ENCODE results near the gene SLC25A47.
"Not testable (repeated sequence)": the region's sequence is repeated elsewhere in the genome, so short reads cannot be mapped to it uniquely, and the experiment has no call there.

The SLC25A47 gene

GRCh38 chr14:100323121-100323941 is at the start of gene SLC25A47:
TSS of gene SLC25A47 (plus strand) at chr14:100323339. CDS start at chr14:100323415, 76 bp downstream.
- H3K4me3 Mint-ChIP-seq: no peak within 1 kb of the TSS
- no peaks in the 10 kb centered on the region for H3K36me3 Mint-ChIP-seq (ENCODE audit: low read depth)
- no peak for DNase-seq
- no peaks in the 10 kb centered on the region for H3K27me3 Mint-ChIP-seq
- H3K9me3 Mint-ChIP-seq: no peaks in the 10 kb centered on the region
- no peak within 1 kb of the TSS for H3K27ac Mint-ChIP-seq
- no peaks in the 10 kb centered on the region for H3K4me1 Mint-ChIP-seq (ENCODE audit: low read depth)

GRCh38 chr14:100274250-100274649 is 48.9 kb upstream of the SLC25A47 start:
- no peak overlapping the region for H3K4me3 Mint-ChIP-seq

GRCh38 chr14:100275214-100275613 is 47.9 kb upstream of the SLC25A47 start:
- no peak overlapping the region for H3K4me3 Mint-ChIP-seq
- peaks cover 60% of the 10 kb centered on the region for H3K4me1 Mint-ChIP-seq (ENCODE audit: low read depth)
- H3K36me3 Mint-ChIP-seq (ENCODE audit: low read depth): peaks cover 81% of the 10 kb centered on the region
- H3K27ac Mint-ChIP-seq: peak overlapping the region; percentile 73
- H3K9me3 Mint-ChIP-seq: no peaks in the 10 kb centered on the region
- no peak for DNase-seq
- no peaks in the 10 kb centered on the region for H3K27me3 Mint-ChIP-seq

More at GRCh38 chr14:100274250-100274649, 48.9 kb upstream of the SLC25A47 start:
- Mint-ChIP-seq H3K36me3 (ENCODE audit: low read depth) (peaks cover 79% of the 10 kb centered on the region), H3K9me3 (no peaks in the 10 kb centered on the region), H3K4me1 (ENCODE audit: low read depth) (peaks cover 61% of the 10 kb centered on the region), H3K27me3 (no peaks in the 10 kb centered on the region), H3K27ac (peak overlapping the region; percentile 73)
- no peak for DNase-seq

- H3K4me1 Mint-ChIP-seq (ENCODE audit: low read depth): peaks cover 52% of the 10 kb centered on the region
- H3K36me3 Mint-ChIP-seq (ENCODE audit: low read depth): peaks cover 78% of the 10 kb centered on the region
- H3K9me3 Mint-ChIP-seq: no peaks in the 10 kb centered on the region
- no peak overlapping the region for H3K4me3 Mint-ChIP-seq
- peak overlapping the region; percentile 50 for H3K27ac Mint-ChIP-seq
- DNase-seq: no peak
- no peaks in the 10 kb centered on the region for H3K27me3 Mint-ChIP-seq
These were observed 44.4 kb upstream of the SLC25A47 start for GRCh38 chr14:100278702-100279101.

- DNase-seq: no peak
- no peaks in the 10 kb centered on the region for H3K27me3 Mint-ChIP-seq
- no peak overlapping the region for H3K4me3 Mint-ChIP-seq
- H3K27ac Mint-ChIP-seq: peak overlapping the region; percentile 50
- H3K9me3 Mint-ChIP-seq: no peaks in the 10 kb centered on the region
- peaks cover 77% of the 10 kb centered on the region for H3K36me3 Mint-ChIP-seq (ENCODE audit: low read depth)
- H3K4me1 Mint-ChIP-seq (ENCODE audit: low read depth): peaks cover 50% of the 10 kb centered on the region
These were observed 44.0 kb upstream of the SLC25A47 start for GRCh38 chr14:100279133-100279532.

- no peaks in the 10 kb centered on the region for H3K27me3 Mint-ChIP-seq
- peaks cover 50% of the 10 kb centered on the region for H3K4me1 Mint-ChIP-seq (ENCODE audit: low read depth)
- H3K36me3 Mint-ChIP-seq (ENCODE audit: low read depth): peaks cover 73% of the 10 kb centered on the region
- H3K9me3 Mint-ChIP-seq: no peaks in the 10 kb centered on the region
- peak overlapping the region; percentile 64 for H3K27ac Mint-ChIP-seq
- no peak overlapping the region for H3K4me3 Mint-ChIP-seq
- no peak for DNase-seq
These were observed 43.6 kb upstream of the SLC25A47 start for GRCh38 chr14:100279563-100279962.

GRCh38 chr14:100281286-100282082 is 41.7 kb upstream of the SLC25A47 start:
- H3K27me3 Mint-ChIP-seq: no peaks in the 10 kb centered on the region
- peak overlapping the region; percentile 83 for H3K27ac Mint-ChIP-seq
- no peaks in the 10 kb centered on the region for H3K9me3 Mint-ChIP-seq
- H3K36me3 Mint-ChIP-seq (ENCODE audit: low read depth): peaks cover 54% of the 10 kb centered on the region
- no peak overlapping the region for H3K4me3 Mint-ChIP-seq
- H3K4me1 Mint-ChIP-seq (ENCODE audit: low read depth): peaks cover 38% of the 10 kb centered on the region
- DNase-seq: no peak

- no peaks in the 10 kb centered on the region for H3K9me3 Mint-ChIP-seq
- peak overlapping the region; percentile 83 for H3K27ac Mint-ChIP-seq
- peaks cover 36% of the 10 kb centered on the region for H3K4me1 Mint-ChIP-seq (ENCODE audit: low read depth)
- no peak for DNase-seq
- H3K36me3 Mint-ChIP-seq (ENCODE audit: low read depth): peaks cover 48% of the 10 kb centered on the region
- H3K27me3 Mint-ChIP-seq: no peaks in the 10 kb centered on the region
- no peak overlapping the region for H3K4me3 Mint-ChIP-seq
These were observed 41.1 kb upstream of the SLC25A47 start for GRCh38 chr14:100282083-100282350.

GRCh38 chr14:100282766-100283419 is 40.2 kb upstream of the SLC25A47 start:
- Mint-ChIP-seq H3K4me3 (no peak overlapping the region), H3K4me1 (ENCODE audit: low read depth) (peaks cover 29% of the 10 kb centered on the region), H3K27ac (peak overlapping the region; percentile 74), H3K27me3 (no peaks in the 10 kb centered on the region), H3K9me3 (no peaks in the 10 kb centered on the region), H3K36me3 (ENCODE audit: low read depth) (peaks cover 39% of the 10 kb centered on the region)
- DNase-seq: no peak

GRCh38 chr14:100283436-100283835 is 39.7 kb upstream of the SLC25A47 start:
- peaks cover 25% of the 10 kb centered on the region for H3K4me1 Mint-ChIP-seq (ENCODE audit: low read depth)
- not testable (repeated sequence) for DNase-seq, H3K4me3 Mint-ChIP-seq, H3K27me3 Mint-ChIP-seq, H3K9me3 Mint-ChIP-seq
- H3K27ac Mint-ChIP-seq: peak overlapping the region; percentile 74
- H3K36me3 Mint-ChIP-seq (ENCODE audit: low read depth): peaks cover 34% of the 10 kb centered on the region

GRCh38 chr14:100283984-100284881 is 38.9 kb upstream of the SLC25A47 start:
- Mint-ChIP-seq H3K27me3 (no peaks in the 10 kb centered on the region), H3K36me3 (ENCODE audit: low read depth) (peaks cover 30% of the 10 kb centered on the region), H3K4me1 (ENCODE audit: low read depth) (peaks cover 18% of the 10 kb centered on the region), H3K9me3 (no peaks in the 10 kb centered on the region), H3K27ac (peak overlapping the region; percentile 81), H3K4me3 (peak overlapping the region; percentile 65)
- DNase-seq: no peak

- no peaks in the 10 kb centered on the region for H3K9me3 Mint-ChIP-seq
These were observed 37.9 kb upstream of the SLC25A47 start for GRCh38 chr14:100285021-100285912.

GRCh38 chr14:100285913-100286400 is 37.2 kb upstream of the SLC25A47 start:
- H3K4me3 Mint-ChIP-seq: peak overlapping the region; percentile 73
- H3K27ac Mint-ChIP-seq: peak overlapping the region; percentile 90
- no peak for DNase-seq
- H3K9me3 Mint-ChIP-seq: no peaks in the 10 kb centered on the region
- peaks cover 20% of the 10 kb centered on the region for H3K36me3 Mint-ChIP-seq (ENCODE audit: low read depth)
- H3K4me1 Mint-ChIP-seq (ENCODE audit: low read depth): peaks cover 12% of the 10 kb centered on the region
- H3K27me3 Mint-ChIP-seq: no peaks in the 10 kb centered on the region

More at GRCh38 chr14:100285021-100285912, 37.9 kb upstream of the SLC25A47 start:
- H3K4me1 Mint-ChIP-seq (ENCODE audit: low read depth): peaks cover 16% of the 10 kb centered on the region
- peak overlapping the region; percentile 90 for H3K27ac Mint-ChIP-seq
- peak overlapping the region; percentile 73 for H3K4me3 Mint-ChIP-seq
- peak; percentile 88 for DNase-seq
- H3K36me3 Mint-ChIP-seq (ENCODE audit: low read depth): peaks cover 22% of the 10 kb centered on the region
- no peaks in the 10 kb centered on the region for H3K27me3 Mint-ChIP-seq

All from activated T-cell treated with anti-CD3 and anti-CD28 coated beads, Interleukin-2, amount 50 U/mL, for 24 hours (primary cell).